Measurements from ENCODE around the gene IL17RD. TPM values are rescaled to one million over a fixed set of nuclear protein-coding genes. Genes with fewer than 3 reads are reported as not detected.

IL17RD gene
- total and polyA plus RNA-seq, 10 of the 15 experiments (the other 5 are each of a cell fraction or from before 2014, with no cell fraction given), result 0.01 to 0.08 (median 0.04) TPM; not detected in 3

DNA sequence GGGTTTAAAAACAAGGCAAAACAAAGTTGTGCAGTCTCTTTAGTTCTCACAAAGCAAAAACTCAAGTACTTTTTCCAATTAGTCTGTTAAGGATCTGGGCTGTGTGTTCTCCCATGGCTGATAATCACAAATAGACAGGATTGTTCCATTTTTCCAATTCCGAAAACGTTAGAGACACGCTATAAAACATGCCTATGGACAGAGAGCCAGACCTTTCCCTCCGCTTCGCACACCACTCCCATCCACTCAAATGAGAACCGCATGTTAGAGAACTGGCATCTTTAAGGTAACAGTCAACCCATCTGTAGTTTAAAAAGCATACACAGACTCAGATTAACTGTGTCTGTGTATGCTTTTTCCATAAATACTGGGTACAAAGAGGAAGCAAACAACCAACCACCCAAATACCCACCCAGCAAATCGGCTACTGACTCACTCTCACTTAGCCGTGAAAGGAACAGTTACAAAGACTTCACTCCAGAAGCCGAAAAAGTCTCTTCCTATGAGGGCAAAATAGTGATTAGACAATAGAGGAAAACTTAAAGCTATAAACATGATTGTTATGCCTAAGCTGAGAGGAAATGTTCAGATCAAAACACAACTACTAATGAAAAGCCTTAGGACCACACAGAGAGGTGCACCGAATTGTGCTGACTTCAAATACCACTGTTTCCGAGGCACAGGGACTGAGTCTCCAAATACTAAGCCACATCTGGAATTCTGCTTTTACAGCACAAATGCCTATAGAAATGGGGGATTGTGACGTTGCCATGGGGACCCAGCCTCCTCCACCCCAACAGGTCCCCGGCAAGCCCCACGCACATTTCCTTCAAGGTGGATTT lies 36.1 kb downstream of the IL17RD start:
- CTCF ChIA-PET, result interaction anchor here (1.2 kb wide), 1 partner anchor 29 kb away, joined by 3 read pairs; no protein-coding TSS in a partner anchor

More for the DNA sequence above, 36.1 kb downstream of the IL17RD start:
- ATAC-seq (no peak), FAIRE-seq (no peak), DNase-seq (ENCODE audit: low read depth, low spot score) (no peak)
- in situ Hi-C loops (cut with MboI), result no loop called here
- H3K36me3 ChIP-seq (ENCODE audit: control insufficient read depth in 2 of 2, insufficient read depth in 2 of 2, low read length in 1 of 2), result no peaks in the 10 kb centered on the region
- no peaks in the 10 kb centered on the region for H3K79me2 ChIP-seq (ENCODE audit: control insufficient read depth, insufficient read depth, low read length)
- intact Hi-C loops (cut with micrococcal nuclease; ENCODE audit: unreplicated experiment), result no loop called here
- no peak overlapping the region for H3K4me2 ChIP-seq (ENCODE audit: control insufficient read depth, insufficient read depth)
- SMC1A ChIA-PET (ENCODE audit: uncharacterized antibody, unreplicated experiment), result no interaction called here
- H4K20me1 ChIP-seq (ENCODE audit: control insufficient read depth, insufficient read depth), result no peaks in the 10 kb centered on the region
- H2AFZ ChIP-seq (ENCODE audit: control insufficient read depth, low read depth, low read length), result no peak overlapping the region
- H3K4me3 ChIP-seq, result no peak overlapping the region
- RAD21 ChIA-PET (ENCODE audit: unreplicated experiment), result no interaction called here
- H3K27me3 ChIP-seq (replicated peaks in 1 of 2; ENCODE audit: control insufficient read depth in 2 of 2, insufficient read depth in 2 of 2, low read length in 1 of 2), result no peaks in the 10 kb centered on the region; a peak in 2 of 4 replicates
- no peaks in the 10 kb centered on the region for H3K4me1 ChIP-seq (ENCODE audit: control insufficient read depth, insufficient read depth, low read length)
- no peak overlapping the region for H3K27ac ChIP-seq (ENCODE audit: control insufficient read depth, insufficient read depth)
- POLR2A ChIA-PET, result no interaction called here
- no TSS peak for BruUV-seq (replicated peaks)
- TF ChIP-seq, protein P1, sequence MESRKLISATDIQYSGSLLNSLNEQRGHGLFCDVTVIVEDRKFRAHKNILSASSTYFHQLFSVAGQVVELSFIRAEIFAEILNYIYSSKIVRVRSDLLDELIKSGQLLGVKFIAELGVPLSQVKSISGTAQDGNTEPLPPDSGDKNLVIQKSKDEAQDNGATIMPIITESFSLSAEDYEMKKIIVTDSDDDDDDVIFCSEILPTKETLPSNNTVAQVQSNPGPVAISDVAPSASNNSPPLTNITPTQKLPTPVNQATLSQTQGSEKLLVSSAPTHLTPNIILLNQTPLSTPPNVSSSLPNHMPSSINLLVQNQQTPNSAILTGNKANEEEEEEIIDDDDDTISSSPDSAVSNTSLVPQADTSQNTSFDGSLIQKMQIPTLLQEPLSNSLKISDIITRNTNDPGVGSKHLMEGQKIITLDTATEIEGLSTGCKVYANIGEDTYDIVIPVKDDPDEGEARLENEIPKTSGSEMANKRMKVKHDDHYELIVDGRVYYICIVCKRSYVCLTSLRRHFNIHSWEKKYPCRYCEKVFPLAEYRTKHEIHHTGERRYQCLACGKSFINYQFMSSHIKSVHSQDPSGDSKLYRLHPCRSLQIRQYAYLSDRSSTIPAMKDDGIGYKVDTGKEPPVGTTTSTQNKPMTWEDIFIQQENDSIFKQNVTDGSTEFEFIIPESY (IDR thresholded peaks at IDR 0.05), result no peak
- TF ChIP-seq KAT2A (conservative IDR thresholded peaks at IDR 0.05; ENCODE audit: control insufficient read depth, low read depth, low read length), result no peak
- no peak overlapping the region for H3K9ac ChIP-seq (ENCODE audit: control insufficient read depth, insufficient read depth, low read length)
- H3K9me3 ChIP-seq (replicated peaks; ENCODE audit: control insufficient read depth, insufficient read depth, low read length), result no peaks in the 10 kb centered on the region
- WGBS (ENCODE audit: insufficient coverage, insufficient replicate concordance, low lambda C conversion rate, missing lambda C conversion rate), result 59% methylated on average over 14 of the region's 14 CpGs

Data from GM12878 (cell line).